NCI-H1694 (cell line): ENCODE measurements around the gene DCTN3.

Experiments
- DNase-seq: peaks from one replicate; lab custom pipeline; 2025; lab: John Stamatoyannopoulos, UW

The DCTN3 gene

DNA sequence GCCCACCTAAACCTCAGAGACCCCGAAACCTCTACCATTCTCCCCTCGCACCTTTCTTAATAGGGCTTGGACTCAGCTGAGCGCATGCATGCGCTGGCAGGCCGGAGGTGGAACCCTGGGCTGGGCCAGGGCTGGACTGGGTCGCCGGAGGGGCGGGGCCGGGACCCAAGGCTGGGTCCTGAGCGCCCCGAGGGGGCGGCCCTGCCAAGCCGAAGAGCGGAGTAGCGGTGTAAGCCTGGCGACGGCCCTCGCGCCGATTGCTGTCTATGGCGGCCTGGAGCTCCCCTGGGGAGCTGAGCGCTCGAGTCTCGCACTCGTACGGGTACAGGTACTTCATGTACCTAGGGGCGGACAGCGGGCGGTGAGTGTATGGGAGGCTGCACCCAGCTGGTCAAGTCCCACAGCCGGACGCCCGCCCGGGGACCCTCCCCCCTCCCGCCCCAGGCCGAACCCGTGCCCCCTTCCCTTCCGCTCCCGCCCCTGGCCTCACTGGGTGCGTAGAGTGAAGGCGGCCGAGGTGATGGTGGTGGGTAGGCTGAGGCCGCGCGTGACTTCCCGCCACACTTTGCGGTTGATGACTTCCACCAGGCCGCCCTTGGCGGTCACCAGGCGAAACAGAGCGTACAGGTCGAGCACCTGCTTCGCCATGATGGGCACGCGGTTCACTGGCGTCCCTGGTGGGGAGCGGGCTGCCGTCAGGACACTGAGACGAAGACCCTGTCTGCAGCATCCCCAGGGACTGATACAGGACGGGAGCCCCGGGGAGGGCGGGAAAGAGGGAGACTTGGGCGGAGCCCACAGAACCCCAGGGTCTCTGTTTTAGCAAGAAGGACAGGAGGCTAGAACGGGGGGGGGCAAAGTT is 3.3 kb upstream of the DCTN3 start:
- DNase-seq = no peak

DNA sequence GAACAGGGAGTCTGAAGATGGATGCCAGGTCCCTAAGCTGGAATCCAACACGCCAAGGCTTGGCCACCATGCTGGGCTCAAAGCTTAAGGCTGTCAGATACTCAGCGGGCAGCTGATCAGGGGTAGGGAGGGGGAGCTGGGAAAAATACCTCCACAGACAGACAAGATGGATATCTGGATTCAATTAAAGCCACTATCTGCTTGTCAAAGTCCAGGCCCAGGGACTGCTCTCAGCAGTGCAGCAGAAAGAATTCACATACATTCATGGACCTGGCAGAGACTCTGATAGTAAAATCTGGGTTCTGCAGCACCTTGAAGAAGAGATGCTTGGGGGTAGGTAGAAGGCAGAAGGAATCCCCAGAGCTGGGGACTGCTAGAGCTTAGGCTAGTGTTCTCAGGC is 5.2 kb downstream of the DCTN3 start:
- no peak for DNase-seq

DNA sequence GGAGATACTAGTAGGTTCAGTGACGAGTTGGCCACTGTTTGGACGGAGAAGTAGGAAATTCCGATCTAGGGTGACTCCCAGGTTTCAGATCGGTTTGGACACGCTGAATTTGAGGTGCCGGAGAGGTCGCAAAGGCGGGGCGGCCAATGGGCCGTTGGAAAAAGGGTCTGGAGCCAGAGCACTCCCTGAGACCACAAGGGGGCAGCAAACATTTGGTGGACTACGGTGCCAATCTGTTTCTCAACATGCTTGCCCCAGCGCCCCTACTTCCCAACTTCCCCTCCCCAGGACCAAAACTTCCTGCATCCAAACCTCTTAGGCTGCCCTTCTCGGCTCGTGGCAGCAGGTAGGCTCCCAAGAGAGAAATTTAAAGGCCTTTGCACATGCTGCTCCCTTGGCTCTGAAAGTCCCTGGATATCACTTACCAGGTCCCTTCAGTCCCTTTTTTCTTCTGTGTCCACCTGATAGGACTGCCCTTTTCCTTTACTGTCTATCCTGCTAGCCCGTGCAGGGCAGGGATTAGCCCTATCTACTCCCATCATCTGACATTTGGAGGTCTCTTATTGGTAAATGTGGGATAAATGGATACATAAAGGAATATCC is 7.4 kb downstream of the DCTN3 start:
- peak; percentile 77 for DNase-seq

DNA sequence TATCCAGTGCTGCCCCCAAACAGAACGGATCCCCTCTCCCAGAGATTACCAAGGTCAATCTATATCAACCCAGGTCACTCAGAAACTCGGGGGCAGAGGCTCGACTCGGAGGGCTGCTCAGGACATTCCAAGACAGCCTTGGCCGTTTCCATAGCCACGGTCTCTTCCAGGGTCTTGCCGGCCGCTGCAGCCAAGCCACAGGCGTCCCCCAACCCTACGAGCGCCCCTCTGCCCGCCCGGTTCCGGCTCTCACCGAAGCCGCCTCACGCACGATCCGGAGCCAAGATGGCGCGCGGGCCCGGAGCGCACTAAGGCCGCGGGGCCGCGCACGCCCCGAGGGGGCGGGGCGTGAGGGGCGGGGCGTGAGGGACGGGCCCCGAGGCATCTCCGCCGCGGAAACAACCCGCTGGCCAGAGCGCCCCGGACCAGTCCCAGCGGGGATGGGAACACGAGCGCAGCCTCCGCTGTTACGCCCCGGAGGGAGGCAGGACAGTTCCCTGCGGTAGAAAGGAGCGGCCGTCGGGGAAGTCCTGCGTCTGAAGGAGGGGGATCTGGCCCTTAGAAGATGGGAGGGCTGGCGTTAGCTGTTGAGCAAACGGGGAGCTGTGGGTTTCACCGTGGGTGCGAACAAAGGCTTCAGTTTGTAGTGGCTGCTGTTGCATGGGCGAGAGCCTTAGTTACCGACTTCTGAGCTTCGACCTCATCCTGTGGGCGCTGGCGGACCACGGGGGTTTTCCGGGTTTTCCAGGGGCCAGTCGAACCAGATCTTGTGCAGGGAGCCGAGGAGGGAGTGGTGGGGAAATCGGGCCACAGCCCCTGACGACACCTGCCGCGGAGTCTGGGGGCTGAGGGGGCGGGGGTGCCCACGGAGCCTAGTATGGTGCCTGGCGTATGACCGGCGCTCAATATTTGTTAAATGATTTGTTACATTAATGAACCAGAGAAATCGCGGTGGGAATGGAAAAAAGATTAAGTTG is 8.2 kb downstream of the DCTN3 start, which contains the start of gene RPP25L:
Gene RPP25L (minus strand): TSS at position 287 of the 977 bp plus-strand sequence. CDS start 801 bp downstream, outside the sequence.
- peak; percentile 31 for DNase-seq

DNA sequence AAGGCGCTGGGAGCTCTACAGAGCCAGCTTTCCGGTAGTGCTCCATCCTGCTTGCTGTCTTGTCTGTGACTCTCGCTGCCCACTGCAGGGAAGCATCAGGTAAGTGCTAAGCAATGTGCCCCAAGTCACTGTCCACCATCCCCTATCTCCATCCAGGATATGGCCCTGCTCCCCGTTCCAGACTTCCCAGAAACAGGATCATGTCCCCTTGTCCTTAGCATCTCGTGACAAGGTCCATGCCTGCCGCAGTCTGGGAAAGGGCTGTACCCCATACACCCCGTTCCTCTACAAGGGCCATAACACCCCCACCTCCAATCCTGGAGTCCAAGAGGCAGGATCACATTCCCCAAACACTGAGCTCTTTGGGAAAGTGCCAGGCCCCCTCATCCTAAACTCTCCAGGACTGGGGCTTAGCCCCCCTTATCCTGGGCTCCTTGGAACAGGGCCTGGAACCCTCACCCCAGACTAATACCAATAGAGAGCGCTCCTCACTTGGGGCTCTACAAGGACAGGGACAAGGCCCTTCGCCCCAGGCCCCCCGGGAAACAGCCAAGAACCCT is 9.0 kb downstream of the DCTN3 start:
- no peak for DNase-seq

DNA sequence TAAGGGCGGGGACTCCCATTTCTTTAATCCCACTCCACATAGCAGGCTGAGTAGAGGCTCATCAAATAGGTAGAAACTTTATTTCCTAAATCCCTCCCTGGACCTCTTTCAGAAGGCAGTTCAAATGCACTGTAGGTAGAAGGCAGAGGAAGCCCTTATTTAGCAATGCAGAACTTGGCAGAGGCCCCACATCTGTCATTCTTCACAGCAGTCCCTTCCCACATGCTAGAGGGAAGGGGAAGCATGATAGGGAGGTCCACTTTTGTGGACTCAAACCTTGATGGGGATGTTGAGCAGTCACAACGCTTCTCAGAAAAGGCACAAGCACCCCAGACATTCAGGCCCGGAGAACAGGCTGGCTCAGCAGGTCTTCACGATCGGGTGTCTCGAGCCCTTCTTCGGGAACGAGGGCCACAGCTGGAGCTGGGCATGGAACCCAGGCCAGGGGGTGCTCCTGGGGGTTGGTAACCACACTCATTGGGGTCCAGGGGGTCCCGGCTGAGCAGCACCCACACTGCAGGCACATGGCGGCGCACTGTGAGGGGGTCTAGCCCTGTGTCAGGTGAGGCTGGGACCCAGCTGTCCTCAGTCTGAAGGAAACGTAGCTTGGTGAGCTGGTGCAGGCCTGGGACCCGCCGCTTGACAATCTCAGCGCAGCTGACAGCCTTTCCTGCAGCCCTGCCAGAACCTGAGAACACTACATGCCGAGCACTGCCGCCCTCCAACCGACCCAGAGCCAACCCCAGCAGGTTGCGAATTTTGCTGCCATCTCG is 9.7 kb downstream of the DCTN3 start:
- DNase-seq = no peak

DNA sequence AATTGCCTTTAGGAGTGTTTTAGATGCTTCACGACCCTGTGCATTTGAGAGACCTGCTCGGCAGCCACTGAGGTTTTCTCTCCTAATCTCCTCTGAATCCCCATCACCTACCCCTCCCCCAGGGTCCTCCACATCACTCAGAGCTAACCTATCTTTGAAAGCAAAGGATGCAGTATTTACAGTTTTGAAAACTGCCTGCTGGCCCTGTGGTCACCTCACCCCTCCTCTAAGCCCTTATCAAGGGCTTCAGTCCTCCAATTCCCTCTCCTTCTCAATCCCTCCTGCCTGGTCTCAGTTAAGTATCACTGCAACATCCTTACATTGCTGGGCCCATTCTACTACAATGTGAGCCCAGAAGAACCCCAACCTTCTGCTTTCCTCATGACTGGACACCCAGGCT is 13.0 kb downstream of the DCTN3 start:
- no peak for DNase-seq

DNA sequence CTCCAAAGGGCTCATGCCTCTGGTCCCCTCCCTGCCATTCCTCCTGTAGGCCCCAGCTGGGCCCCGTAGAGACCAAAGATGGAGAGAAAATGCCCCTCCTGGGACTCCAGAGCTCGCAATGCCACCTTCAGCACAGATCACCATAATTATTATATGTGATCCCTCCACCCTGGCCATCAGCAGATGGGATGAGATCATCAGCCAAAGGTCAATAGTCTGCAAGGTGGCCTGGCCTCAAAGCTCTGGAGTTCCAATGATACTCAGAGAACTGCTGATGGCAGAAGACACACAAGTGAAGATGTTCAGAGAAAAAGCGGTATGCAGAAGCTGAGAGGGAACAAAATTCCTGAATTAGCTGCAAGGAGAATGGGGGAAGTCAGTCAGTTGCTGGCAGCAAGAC is 13.4 kb downstream of the DCTN3 start:
- no peak for DNase-seq

DNA sequence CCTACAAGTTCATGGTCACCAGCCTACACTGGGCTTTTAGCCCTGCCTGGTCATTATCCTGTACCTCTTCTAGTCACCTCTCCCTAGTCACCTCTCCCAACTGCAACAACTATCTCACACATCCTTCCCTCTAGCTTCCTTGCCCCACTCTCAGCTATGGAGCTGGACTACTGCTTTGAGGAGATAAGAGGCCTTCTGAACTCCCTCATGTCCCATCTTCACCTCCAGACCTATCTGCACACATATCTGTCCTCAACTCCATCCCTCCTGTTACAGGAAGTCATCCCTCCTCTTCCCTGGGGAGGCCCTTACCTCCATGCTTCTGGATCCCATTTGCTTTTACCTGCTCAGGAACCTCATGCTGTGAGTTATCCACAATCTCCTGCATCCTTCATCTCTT is 14.1 kb downstream of the DCTN3 start:
- no peak for DNase-seq

DNA sequence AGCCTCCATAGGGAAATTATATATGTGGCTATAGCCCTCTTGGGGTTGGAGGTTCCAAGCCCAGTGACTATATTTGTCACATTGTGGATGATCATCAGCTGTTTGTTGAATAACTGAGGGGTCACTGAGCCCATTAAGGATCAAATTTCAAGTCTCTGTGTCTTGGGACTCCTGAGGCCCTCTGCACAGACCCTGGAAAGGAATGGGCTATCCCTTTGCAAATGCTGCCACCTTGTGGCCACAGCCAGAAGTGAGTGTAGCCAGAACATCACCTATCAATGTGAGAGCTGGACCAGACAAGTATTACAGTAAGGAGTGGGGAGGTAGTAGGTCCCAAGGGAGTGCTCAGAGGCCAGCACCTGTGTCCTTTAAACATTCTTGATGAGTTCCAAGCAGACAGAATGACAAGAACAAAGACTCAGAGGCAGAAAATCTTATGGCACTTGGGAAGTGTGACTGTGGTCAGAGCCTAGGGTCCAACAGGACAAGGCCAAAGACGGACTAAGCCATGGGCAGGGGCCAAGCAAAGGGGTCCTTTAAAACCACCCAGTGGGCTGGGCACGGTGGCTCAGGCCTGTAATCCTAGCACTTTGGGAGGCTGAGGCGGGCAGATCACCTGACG is 16.6 kb downstream of the DCTN3 start:
- peak; percentile 69 for DNase-seq

DNA sequence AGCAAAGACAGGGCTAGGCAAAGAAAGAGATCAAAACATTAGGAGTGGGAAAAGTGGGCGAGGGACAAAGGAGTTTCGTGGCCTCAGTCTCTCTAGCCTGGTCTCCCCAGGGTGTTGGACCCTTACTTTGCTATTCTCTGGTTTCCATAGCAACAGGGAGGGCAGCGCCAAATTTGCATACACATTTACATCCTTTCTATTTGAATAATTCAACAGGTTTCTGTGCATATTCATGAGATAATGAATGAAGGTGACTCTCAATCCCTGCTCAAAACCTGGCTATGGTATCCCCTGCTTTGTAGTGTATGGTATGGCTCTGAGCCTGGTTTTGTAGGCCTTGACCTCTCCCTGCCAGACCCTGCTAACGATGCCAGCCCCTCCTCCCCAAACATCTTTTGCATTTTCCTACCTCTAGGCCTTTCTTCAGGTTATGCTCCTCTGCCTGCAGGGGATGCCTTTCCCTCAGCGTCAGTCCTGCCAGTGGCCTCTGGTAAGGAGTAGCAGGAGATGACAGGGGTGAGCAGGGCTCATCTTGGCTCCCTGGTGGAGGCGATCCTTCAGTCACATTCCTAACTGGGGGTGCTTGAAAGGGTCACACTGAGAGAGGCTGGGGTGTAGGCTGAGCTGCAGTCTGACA is 18.2 kb downstream of the DCTN3 start:
- no peak for DNase-seq

DNA sequence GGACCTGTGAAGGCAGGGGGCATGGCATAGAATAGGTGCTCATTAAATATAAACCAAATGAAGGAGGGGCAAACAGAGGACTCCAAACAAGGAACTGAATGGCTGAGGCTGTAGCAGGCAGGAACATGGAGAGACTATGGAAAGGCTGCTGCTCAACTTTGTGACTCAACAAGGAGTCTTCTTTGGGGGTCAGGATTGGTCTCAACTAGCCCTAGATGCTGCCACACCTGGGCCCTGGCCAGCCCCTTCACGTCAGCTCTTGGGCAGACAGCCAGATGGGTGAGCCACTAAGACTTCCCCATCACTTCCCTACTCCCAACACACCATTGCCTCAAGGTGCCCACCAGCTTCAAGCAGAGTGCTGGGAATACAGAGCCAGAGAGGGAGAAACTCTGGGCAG is 19.4 kb downstream of the DCTN3 start:
- no peak for DNase-seq

DNA sequence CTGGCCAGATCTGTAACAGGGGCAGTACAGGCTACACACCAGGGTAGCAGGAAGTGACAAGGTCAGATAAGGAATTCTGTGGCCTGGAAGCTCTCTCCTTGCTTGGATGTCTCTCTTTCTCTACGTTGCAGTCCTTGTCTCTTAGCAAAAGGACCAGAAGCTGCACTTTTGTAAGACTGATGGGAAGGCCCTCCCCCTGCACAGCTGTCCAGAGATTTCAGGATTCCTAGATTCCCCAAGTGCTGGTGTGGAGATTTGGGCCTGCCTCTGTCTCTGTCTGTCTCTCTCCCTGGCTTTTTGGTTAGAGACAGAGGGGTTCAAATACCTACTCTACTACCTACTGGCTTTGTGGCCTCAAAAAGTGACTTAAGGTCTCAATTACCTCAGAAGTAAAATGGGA is 20.7 kb downstream of the DCTN3 start:
- DNase-seq = no peak

DNA sequence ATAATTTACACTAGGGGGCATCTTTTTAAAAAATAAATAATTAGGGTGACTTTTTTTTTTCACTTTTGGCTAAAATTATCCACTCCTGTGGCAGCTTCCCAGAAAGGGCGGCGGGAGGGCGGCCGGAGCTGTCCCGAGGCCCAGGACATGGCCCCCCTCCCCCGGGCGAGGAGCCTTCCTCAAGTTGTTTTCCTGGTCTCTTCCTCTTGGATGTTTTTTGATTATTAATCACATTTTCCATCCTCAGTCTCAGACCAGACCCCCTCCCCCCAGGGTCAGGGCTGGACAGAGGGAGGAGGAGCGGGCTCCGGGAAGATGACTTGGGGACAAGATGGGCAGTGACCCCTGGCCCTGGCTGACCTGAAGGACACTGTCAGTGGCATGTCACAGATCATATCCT is 26.1 kb downstream of the DCTN3 start:
- DNase-seq = no peak

DNA sequence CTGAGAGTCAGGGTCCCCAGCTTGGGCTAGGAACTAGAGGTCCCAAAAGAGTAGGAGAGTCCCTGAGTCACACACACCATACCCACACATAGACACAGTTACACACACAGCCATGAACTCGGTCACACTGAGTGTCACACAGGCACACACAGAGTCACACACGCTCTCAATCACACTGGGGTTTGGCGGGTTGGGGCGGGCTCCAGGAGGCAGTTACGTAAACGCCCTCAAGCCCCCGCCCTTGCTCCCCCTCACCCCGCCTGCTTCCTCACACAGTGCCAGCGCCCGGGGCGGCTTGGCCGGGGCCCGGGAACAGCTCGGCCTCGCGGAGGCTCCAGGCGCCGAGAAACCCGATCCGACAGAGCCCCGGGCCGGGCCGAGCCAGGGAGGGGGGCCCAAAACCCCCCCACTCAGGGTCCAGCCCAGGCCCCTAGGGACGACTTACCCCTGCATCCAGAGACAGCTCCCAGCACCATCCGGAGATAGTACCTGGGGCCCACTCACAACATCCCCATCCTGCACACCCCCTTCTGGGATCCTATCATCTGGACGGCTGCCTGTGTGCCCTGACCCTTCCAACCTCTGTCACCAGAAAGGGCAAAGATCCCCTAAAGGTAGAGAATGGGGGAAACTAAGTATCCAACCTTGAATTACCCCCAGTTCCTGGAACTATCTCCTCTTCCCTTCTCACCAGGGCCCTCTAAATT is 27.2 kb downstream of the DCTN3 start:
- peak; percentile 29 for DNase-seq

DNA sequence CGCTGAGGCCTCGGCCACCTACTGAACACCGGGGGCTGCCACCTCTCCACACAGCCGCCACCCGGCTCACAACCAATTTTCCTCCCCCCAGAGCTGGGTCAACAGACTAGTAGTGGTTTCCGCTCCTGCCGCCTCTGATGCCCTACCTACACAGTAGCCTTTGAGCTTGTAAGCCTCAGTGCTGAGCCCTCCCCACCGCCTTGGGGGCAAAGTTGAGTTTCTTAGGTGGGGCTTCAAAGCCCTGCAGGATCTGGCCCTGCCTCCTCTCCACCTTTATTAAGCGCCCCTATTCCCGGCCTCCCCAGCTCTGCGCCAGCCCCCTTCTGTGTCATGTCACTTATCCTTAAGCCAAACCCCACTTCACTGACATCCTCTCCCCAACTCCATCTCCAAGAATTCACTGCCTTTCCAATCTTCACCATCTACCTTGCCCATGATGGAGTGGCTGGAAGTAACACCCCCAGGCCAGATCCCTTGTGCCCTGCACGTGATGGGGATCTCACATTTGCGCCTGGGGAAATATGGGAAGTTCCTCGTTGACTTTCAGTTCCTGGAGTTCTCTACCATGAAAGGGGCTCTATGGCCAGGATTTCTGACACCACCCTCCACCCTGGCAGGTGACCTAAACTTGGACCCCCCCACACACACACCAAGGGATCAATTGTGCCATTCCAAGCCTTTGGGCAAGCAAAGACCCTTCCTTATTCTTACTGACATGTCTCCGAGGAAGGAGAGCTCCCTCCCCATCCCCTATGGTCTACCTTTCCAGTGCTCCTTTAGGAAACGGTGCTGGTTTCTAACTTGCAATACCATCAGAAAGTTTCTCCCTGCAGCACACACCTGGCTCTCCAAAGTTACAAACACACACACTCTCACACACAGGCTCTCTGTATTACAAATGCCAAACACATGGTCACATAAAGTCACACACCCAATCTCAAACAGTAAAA is 28.1 kb downstream of the DCTN3 start:
- no peak for DNase-seq

DNA sequence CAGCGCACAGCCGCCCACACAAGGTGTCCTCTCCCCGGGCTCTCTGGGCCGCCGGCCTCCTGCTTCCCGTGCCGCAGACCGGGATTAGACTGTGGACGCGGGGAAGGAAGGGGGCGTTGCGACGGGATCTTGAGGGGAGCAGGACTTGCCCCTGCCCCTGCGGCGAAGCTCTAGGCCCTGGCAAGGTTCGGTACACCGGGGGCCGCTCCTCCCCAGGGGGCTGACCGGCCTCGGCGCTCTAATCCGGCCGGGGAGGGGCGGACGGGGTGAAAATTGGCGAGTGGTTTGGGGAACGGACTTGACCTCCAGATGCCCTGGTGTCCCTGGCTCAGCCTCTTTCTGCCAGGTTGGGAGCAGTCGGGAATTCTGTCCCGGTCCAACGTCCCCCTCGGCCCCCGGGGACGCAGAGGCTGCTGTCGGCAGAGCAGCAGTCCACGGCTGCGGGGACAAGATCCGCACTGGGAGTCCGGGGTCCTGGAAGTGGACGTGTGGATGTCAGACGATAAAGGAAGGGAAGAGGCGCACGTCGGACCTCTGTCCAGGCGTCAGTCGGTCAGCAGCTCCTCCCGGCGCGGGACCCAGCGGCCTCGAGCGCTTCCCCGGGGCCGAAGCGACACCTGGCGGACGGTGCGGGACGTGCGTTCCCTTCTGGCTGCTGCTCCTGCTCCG is 28.9 kb downstream of the DCTN3 start:
- DNase-seq = peak; percentile 19
